GM19372 (cell line): Measurements from ENCODE around the gene LMO3.

Source experiments
- ATAC-seq: cut with Tn5 transposase; IDR thresholded peaks from one replicate; pipeline ENCODE4 v1.9.1; 2021; ENCODE audit warnings: mild to moderate bottlenecking, low read depth, moderate library complexity; ENCODE audit not compliant: unreplicated experiment

The LMO3 gene

DNA sequence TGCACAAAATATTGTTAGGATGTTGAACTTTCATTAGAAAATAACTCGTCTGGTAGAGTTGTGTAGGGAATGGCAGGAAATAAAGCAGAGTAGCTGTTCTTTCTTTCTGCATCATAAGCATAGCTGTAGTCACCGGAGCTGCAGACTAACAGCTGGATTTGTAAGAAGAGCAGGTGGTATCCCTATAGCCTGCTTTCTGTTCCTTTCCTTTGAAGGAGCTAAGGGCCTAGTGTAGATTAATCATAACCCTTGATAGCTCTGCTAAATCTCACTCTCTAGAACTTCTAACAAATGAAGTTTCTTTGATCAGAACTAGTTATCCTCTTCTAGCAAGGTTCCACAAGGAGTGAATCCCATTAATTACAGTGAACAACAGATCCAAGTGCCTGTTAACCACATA lies 3.5 kb downstream of the LMO3 start:
- ATAC-seq = no peak

DNA sequence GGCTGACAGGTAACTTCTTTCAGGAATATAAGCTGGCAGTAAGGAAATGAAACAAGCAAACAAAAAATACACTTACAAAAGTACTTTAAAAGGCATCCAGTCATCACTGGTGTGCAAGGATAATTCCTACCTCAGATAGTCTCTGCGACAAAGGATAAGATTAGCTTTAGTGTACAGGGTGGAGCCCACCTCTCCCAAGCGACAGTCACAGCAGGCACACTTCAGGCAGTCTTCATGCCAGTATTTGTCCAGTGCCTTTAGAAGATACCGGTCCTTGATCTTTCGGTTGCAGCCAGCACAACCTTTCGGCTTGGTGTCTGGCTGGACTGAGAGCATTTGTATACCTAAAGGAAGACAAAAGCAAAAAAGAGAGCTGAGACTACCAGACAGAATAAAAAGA lies 5.4 kb downstream of the LMO3 start:
- ATAC-seq = no peak

DNA sequence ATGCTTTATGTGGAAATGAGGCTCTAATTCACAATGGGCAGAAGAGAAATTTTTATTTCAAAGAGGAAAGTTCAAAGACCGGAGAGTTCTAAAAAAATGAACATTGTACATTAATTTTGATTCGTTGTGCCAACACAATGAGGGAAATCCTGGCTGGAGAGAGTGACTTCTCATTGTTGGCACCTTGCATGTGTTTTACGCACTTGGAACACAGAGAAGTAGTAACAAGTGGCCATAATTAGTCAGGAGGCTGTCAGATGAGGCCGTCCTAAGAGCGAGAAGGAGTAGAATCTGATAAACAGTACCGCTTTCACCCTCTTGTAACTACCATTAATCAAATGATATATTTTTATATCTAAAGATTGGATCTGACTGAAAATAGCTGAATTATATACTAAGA lies 6.9 kb downstream of the LMO3 start:
- ATAC-seq = no peak

GRCh38 chr12:16594797-16595196 lies 11.2 kb downstream of the LMO3 start:
- ATAC-seq = no peak

- ATAC-seq = no peak
Measured at GRCh38 chr12:16593546-16593945, 12.4 kb downstream of the LMO3 start.

GRCh38 chr12:16590645-16591044 lies 15.3 kb downstream of the LMO3 start:
- no peak for ATAC-seq

- no peak for ATAC-seq
Measured at GRCh38 chr12:16588812-16589211, 17.1 kb downstream of the LMO3 start.

DNA sequence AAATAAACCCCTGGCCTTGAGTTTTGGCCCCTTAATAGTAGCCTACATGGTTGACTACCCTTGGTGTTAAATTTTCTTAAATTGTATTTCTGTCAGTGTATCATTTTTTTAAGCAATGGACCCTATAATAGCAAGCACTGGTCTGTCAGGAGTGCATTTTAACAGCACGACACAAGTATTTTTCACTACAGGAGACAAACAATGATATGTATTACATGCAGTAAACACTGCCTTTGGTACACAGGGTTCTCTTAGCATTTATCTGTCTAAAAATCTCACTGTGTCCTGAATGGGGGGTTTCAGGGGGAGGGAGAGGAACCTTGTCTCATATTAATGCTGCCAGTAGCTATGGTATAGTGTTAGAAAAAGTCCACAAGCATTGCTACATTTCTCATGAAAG lies 18.4 kb downstream of the LMO3 start:
- no peak for ATAC-seq

GRCh38 chr12:16587110-16587453 lies 18.9 kb downstream of the LMO3 start:
- no peak for ATAC-seq

- ATAC-seq = no peak
Measured at GRCh38 chr12:16586350-16587109, 19.4 kb downstream of the LMO3 start.

DNA sequence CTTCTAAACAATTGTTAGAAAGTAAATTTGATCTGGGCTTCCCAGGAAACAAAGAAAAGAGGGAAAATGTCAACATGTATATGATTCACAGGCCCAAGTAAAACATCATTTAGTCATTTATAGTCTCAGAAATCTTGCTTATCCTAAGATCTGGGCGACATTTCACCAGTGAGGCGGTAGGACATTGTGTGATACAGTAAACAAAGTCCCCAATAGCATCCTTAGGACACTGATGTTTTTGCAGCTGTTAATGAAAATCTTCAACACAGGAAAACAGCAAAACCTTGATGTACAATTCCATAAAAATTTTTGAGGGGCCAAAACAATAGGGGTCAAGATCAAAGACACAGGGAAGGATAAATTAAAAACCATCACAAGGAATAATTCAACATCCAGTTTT lies 20.2 kb downstream of the LMO3 start:
- no peak for ATAC-seq

- no peak for ATAC-seq
Measured at GRCh38 chr12:16583969-16584745, 21.8 kb downstream of the LMO3 start.

DNA sequence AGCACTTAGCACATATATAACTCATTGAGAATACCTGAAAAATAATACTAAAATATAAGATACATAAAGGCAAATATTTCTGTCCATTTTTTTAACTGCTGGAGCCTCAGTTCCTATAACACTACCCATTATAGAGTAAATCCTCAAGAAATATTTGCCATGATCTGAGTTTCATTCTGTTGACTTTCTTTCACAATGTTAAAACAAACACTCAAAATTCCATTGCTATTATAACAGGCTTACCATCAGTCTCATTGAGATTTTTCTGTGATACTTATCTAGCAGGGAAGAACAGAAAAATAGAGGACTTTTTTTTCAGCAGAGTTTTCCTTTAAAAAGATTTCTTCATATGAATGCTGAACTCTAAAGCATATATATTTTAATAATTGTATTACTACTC lies 24.5 kb downstream of the LMO3 start:
- ATAC-seq = no peak

- no peak for ATAC-seq
Measured at GRCh38 chr12:16579041-16579440, 26.9 kb downstream of the LMO3 start.

- no peak for ATAC-seq
Measured at GRCh38 chr12:16573398-16574077, 32.4 kb downstream of the LMO3 start.

DNA sequence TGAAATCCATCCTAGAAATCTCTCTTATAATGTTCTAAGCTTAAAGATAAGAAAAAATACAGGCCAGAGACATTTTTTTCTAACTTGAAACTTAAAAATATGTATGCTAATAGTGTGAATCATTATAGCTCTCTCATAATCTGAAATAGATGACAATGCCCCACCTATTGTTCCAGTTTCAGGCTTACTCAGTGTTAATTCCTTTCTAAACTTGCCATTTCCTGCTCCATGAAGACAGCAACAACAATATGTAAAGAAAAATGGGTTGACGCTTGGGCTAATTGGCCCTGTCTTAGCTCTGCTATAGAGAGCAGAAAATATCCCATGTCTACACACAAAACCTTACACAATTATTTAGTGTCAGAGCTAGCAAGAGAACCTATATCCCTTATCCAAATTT lies 37.1 kb downstream of the LMO3 start:
- ATAC-seq = no peak

- no peak for ATAC-seq
Measured at GRCh38 chr12:16564675-16565074, 41.3 kb downstream of the LMO3 start.

- no peak for ATAC-seq
Measured at GRCh38 chr12:16563504-16563903, 42.5 kb downstream of the LMO3 start.

DNA sequence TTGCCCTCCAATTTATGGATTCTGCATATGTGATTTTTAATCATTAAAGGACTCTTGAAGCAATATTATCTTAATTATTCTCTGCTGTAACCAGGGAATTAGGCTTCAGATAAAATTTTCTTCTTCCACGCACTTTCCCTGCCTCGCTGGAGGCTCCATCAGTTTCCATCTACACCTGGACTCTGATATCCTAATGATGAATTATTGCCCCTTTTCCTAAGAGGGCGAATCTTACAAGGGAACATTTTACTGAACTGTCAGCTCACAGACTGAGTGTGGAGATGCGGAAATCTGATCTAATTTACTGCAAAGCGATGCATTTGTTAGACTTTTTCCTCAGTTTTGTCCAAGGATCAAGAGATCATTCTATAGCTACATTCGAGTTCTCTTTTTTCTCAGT lies 43.0 kb downstream of the LMO3 start:
- ATAC-seq = no peak

DNA sequence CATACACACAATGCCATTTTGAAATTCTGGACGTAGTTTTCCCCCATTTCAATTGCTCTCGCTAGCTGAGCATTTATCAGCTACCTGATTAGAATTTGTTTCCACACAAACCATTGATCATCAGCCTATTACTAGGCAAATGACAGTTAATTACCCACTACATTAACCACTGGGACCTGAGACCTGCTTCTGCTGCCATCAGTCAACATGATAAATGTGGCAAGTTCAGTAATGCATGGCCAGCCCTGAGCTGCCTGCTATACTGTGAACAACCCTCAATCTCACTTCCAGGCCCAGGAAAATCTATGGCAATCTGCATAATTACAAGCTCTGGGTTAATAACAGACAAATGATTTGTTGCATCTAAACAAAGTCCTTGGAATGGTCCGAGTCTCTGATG lies 43.5 kb downstream of the LMO3 start:
- no peak for ATAC-seq

DNA sequence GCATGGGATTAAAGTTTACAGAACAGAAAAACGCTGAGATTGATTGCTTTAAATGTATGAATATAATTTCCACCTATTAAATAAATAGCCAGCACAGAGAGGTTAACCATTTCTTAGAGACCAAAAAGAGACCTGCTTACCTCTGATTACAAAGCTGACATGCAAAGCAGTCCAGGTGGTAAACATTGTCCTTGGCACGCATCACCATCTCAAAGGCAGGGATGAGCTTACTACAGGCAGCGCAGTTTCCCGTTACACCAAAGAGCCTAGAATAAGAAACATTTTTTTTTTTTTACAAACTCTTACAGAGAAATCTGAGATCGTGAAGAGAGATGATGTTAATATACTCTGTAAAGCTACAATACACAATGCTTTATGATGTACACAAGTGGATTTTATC lies 45.7 kb downstream of the LMO3 start:
- ATAC-seq = no peak

GRCh38 chr12:16555630-16556029 lies 50.3 kb downstream of the LMO3 start:
- no peak for ATAC-seq
